ENCODE data around the gene TBC1D24. TPM values are rescaled to one million over a fixed set of nuclear protein-coding genes. Genes with fewer than 3 reads are reported as not detected.

TBC1D24 gene
- total RNA-seq, 4 donors from 2014 or later, result 8.7 to 14.8 (median 9.9) TPM

- Histone ChIP-seq H3K27me3 (no peaks in the 10 kb centered on the region), H3K4me1 (peaks cover 18 to 20% of the 10 kb centered on the region in 2 donors), H3K4me3 (no peak overlapping the region), H3K27ac (no peak overlapping the region), H3K36me3 (peaks cover 0 to 32% of the 10 kb centered on the region in 2 donors), H3K9me3 (no peaks in the 10 kb centered on the region)
- ATAC-seq, result no peak
- TF ChIP-seq CTCF (IDR thresholded peaks at IDR 0.05 in 4 of 5, conservative IDR thresholded peaks at IDR 0.05 in 1 of 5) (no peak), POLR2A (IDR thresholded peaks at IDR 0.05) (no peak)
- in situ Hi-C loops (cut with MboI; ENCODE audit: low sequenced_read_pairs in 4 of 4), result no loop called here
- intact Hi-C loops (cut with DNase I; ENCODE audit: low total_unique reads), result no loop called here
- DNase-seq, result no peak
Measured at GRCh38 chr16:2523801-2524231, 48.9 kb downstream of the TBC1D24 start.

- in situ Hi-C loops (cut with MboI; ENCODE audit: low sequenced_read_pairs in 4 of 4), result no loop called here
- DNase-seq (no peak), ATAC-seq (no peak)
- no peak overlapping the region for H3K27ac ChIP-seq
- peaks cover 12 to 14% of the 10 kb centered on the region in 2 donors for H3K4me1 ChIP-seq
- H3K36me3 ChIP-seq, result peaks cover 0 to 36% of the 10 kb centered on the region in 2 donors
- H3K9me3 ChIP-seq, result no peaks in the 10 kb centered on the region
- intact Hi-C loops (cut with DNase I; ENCODE audit: low total_unique reads), result no loop called here
- no peaks in the 10 kb centered on the region for H3K27me3 ChIP-seq
- H3K4me3 ChIP-seq, result no peak overlapping the region
- no peak for TF ChIP-seq POLR2A (IDR thresholded peaks at IDR 0.05)
- no peak for TF ChIP-seq CTCF (IDR thresholded peaks at IDR 0.05 in 4 of 5, conservative IDR thresholded peaks at IDR 0.05 in 1 of 5)
Measured at GRCh38 chr16:2524339-2524938, 49.5 kb downstream of the TBC1D24 start.

GRCh38 chr16:2526135-2526534 lies 51.2 kb downstream of the TBC1D24 start:
- H3K4me3 ChIP-seq, result no peak overlapping the region
- no peak for DNase-seq
- TF ChIP-seq CTCF (IDR thresholded peaks at IDR 0.05 in 4 of 5, conservative IDR thresholded peaks at IDR 0.05 in 1 of 5), result no peak
- no peak for TF ChIP-seq POLR2A (IDR thresholded peaks at IDR 0.05)
- H3K27ac ChIP-seq, result no peak overlapping the region
- H3K4me1 ChIP-seq, result peaks cover 3 to 7% of the 10 kb centered on the region in 2 donors
- H3K27me3 ChIP-seq, result no peaks in the 10 kb centered on the region
- peaks cover 0 to 36% of the 10 kb centered on the region in 2 donors for H3K36me3 ChIP-seq
- in situ Hi-C loops (cut with MboI; ENCODE audit: low sequenced_read_pairs in 4 of 4), result no loop called here
- ATAC-seq, result no peak
- intact Hi-C loops (cut with DNase I; ENCODE audit: low total_unique reads), result no loop called here
- no peaks in the 10 kb centered on the region for H3K9me3 ChIP-seq

- ATAC-seq (no peak), DNase-seq (no peak)
- in situ Hi-C loops (cut with MboI; ENCODE audit: low sequenced_read_pairs in 4 of 4) (no loop called here), intact Hi-C loops (cut with DNase I; ENCODE audit: low total_unique reads) (no loop called here)
- no peak overlapping the region for H3K4me3 ChIP-seq
- no peak for TF ChIP-seq POLR2A (IDR thresholded peaks at IDR 0.05)
- no peak for TF ChIP-seq CTCF (IDR thresholded peaks at IDR 0.05 in 4 of 5, conservative IDR thresholded peaks at IDR 0.05 in 1 of 5)
- peaks cover 0 to 7% of the 10 kb centered on the region in 2 donors for H3K4me1 ChIP-seq
- no peaks in the 10 kb centered on the region for H3K9me3 ChIP-seq
- no peak overlapping the region for H3K27ac ChIP-seq
- H3K27me3 ChIP-seq, result no peaks in the 10 kb centered on the region
- H3K36me3 ChIP-seq, result peaks cover 0 to 36% of the 10 kb centered on the region in 2 donors
Measured at GRCh38 chr16:2527071-2527783, 52.3 kb downstream of the TBC1D24 start.
